22Rv1 (cell line): ENCODE data around the gene CCK.

Experiments used
- H3K27ac ChIP-seq: fragments of 450-650 bp; 2 replicates; pipeline ENCODE4 v1.5.1; 2017
- CTCF ChIP-seq: fragments of 450-650 bp; IDR thresholded peaks from 2 replicates; pipeline ENCODE4 v1.5.1; 2017; ENCODE audit warnings: mild to moderate bottlenecking
- ZFX ChIP-seq: fragments of 450-650 bp; IDR thresholded peaks from 2 replicates; pipeline ENCODE4 v1.6.1; 2017; ENCODE audit warnings: antibody characterized with exemption, borderline replicate concordance

CCK gene

GRCh38 chr3:42266085-42266484 is at the start of gene CCK:
TSS of gene CCK (minus strand) at chr3:42266185. CDS start at chr3:42263630, 2,555 bp downstream.
- H3K27ac ChIP-seq, result no peak within 1 kb of the TSS

GRCh38 chr3:42314411-42314810 is 48.4 kb upstream of the CCK start:
- H3K27ac ChIP-seq, result no peak overlapping the region
- no peak for TF ChIP-seq ZFX
- TF ChIP-seq CTCF, result no peak

More at GRCh38 chr3:42266085-42266484, at the start of gene CCK:
- TF ChIP-seq CTCF, result no peak
- no peak for TF ChIP-seq ZFX

- TF ChIP-seq ZFX (no peak), CTCF (no peak)
- no peak overlapping the region for H3K27ac ChIP-seq
These were observed 42.7 kb upstream of the CCK start for GRCh38 chr3:42308651-42309050.

DNA sequence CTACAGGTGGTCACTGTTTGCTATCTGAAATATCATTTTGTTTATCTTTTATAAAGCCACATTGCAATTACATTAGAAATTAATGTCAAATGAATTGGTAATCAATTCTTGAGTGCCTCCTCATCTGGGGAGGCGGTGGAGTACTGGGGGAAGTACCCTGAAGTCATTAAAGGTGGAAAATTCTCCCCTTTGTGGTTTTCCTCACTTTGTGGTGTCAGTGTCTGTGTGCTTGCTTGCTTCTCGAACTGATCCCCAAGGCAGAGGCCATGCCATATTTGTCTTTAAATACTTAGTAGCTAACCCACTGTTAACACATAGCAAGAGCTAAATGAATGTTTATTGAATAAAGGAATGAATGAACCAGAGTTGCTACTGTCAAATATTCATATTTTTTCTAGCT is 40.5 kb upstream of the CCK start:
- no peak overlapping the region for H3K27ac ChIP-seq
- TF ChIP-seq ZFX (no peak), CTCF (no peak)

GRCh38 chr3:42302924-42303634 is 37.1 kb upstream of the CCK start:
- no peak for TF ChIP-seq CTCF
- TF ChIP-seq ZFX, result no peak
- no peak overlapping the region for H3K27ac ChIP-seq

DNA sequence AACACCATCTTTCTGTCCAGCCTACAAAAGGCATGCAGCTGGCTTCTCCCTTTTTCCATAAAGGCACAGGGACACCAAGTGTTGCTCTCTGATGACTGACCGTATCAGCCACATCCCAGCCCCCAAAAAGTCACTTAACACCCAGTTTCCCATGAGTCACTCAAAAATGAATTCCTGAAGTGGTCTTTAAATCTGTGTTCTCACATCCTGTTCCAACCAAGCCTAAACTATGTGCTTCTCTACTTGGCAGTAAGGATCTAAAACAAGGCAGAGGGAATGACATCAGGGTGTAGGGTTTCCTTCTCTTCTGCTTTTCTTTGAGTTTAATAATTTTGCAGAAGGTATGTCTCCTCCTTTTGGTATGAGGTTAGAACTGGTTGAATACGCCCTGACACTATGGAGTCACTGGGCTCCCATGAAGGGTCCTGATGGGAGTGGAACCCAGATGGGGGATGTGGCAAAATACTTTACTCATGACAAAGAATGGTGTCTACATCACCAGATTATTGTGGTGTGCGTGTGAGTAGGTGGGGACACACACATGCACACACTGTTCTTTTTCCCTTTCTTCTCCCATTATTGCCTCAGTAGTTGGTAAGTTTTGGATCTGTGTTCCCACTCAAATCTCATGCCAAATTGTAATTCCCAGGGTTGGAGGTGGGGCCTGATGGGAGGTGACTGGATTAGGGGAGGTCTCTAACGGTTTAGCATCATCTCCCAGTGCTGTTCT is 35.6 kb upstream of the CCK start:
- TF ChIP-seq CTCF (no peak), ZFX (no peak)
- no peak overlapping the region for H3K27ac ChIP-seq

DNA sequence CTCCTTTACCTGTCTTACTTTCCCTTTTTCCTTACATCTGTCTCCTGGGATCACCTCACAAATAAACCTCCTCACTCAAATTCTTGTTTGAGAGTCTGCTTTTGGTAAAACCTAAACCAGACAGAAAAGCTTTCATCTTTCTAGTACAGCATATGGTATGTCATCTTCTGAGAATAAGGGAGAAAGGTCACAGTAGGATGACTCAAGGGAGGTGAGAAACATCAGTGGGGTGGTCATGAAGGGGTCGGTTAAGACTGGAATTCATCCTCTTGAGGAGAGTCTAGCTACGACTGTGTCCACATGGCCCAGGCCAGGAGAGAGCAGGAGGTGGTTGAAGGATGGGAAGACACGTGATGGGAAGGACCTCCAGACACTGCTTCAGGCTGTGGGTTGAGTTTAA is 34.8 kb upstream of the CCK start:
- no peak overlapping the region for H3K27ac ChIP-seq
- TF ChIP-seq CTCF (no peak), ZFX (no peak)
